A673 (cell line): ENCODE results near the gene PTH2. TPM values are rescaled to one million over a fixed set of nuclear protein-coding genes. Genes with fewer than 3 reads are reported as not detected.

Source experiments
- BruUV-seq: library from RNA; stranded (reverse); fragments of 400-500 nt; replicated peaks from 2 replicates; lab custom pipeline; 2021; lab: Mats Ljungman, UMichigan
- CTCF ChIA-PET: fragments of 300-600 bp; sonication (Branson Sonifier 250); formaldehyde crosslinking; loops from one replicate; lab custom pipeline; 2022; ENCODE audit warnings: antibody characterized with exemption; lab: Charles Lee
- POLR2A ChIA-PET: fragments of 300-600 bp; sonication (Branson Sonifier 250); formaldehyde crosslinking; loops from one replicate; lab custom pipeline; 2022; ENCODE audit warnings: antibody characterized with exemption; ENCODE audit not compliant: low non-redundant PET; lab: Charles Lee
- DNase-seq: peaks from one replicate; pipeline ENCODE4 v3.0.0-alpha.2; 2015; ENCODE audit warnings: low spot score
- H3K27ac ChIP-seq: fragments of 200-600 bp; sonication (generic); 2 replicates; pipeline ENCODE4 v1.5.1; 2016; ENCODE audit warnings: mixed run types, low read depth, mild to moderate bottlenecking, mixed read lengths, antibody characterized with exemption, low read length; ENCODE audit not compliant: poor library complexity, severe bottlenecking
- H3K27me3 ChIP-seq: fragments of 200-600 bp; sonication (generic); replicated peaks from 2 replicates; pipeline ENCODE4 v1.6.1; 2017; ENCODE audit warnings: mixed run types, low read depth, mild to moderate bottlenecking, mixed read lengths, antibody characterized with exemption, low read length; ENCODE audit not compliant: insufficient read depth, poor library complexity
- H3K36me3 ChIP-seq: fragments of 200-600 bp; sonication (generic); 2 replicates; pipeline ENCODE4 v1.6.1; 2016; ENCODE audit warnings: mixed run types, mild to moderate bottlenecking, mixed read lengths, antibody characterized with exemption, low read length; ENCODE audit not compliant: insufficient read depth, poor library complexity, severe bottlenecking
- H3K4me1 ChIP-seq: fragments of 200-600 bp; sonication (generic); 2 replicates; pipeline ENCODE4 v1.6.1; 2017; ENCODE audit warnings: mixed run types, mild to moderate bottlenecking, mixed read lengths, antibody characterized with exemption, low read length; ENCODE audit not compliant: insufficient read depth, poor library complexity, severe bottlenecking
- H3K4me3 ChIP-seq: fragments of 200-600 bp; sonication (generic); 2 replicates; pipeline ENCODE4 v1.5.1; 2016; ENCODE audit warnings: low read depth, mixed run types, mild to moderate bottlenecking, mixed read lengths, low read length; ENCODE audit not compliant: poor library complexity, severe bottlenecking
- H3K9me3 ChIP-seq: fragments of 200-600 bp; sonication (generic); 2 replicates; pipeline ENCODE4 v1.6.1; 2016; ENCODE audit warnings: mixed run types, low read depth, mild to moderate bottlenecking, mixed read lengths, antibody characterized with exemption, low read length; ENCODE audit not compliant: poor library complexity, severe bottlenecking
- CTCF ChIP-seq: fragments of 300-800, 200-600 bp; sonication (generic); conservative IDR thresholded peaks from 2 replicates; pipeline ENCODE4 v1.5.1; 2017; ENCODE audit warnings: low read depth, mild to moderate bottlenecking, antibody characterized with exemption, low read length, moderate library complexity, mixed read lengths
- EZH2 ChIP-seq: fragments of 200-600 bp; sonication (generic); IDR thresholded peaks from 2 replicates; pipeline ENCODE4 v1.6.1; 2017; ENCODE audit warnings: borderline replicate concordance, low read depth, mild to moderate bottlenecking, mixed read lengths, antibody characterized with exemption, low read length; ENCODE audit not compliant: poor library complexity, severe bottlenecking
- intact Hi-C: fragments of 100-400 bp; cut with micrococcal nuclease; formaldehyde crosslinking; loops from one replicate; pipeline ENCODE4 v1.10.0; 2022; ENCODE audit not compliant: unreplicated experiment
- total RNA-seq: library from RNA; stranded (reverse); gene quantifications from 2 replicates; pipeline ENCODE4 v1.2.3, GENCODE V29; 2021

PTH2 gene
- total RNA-seq, 1 experiment from 2014 or later = not detected

DNA sequence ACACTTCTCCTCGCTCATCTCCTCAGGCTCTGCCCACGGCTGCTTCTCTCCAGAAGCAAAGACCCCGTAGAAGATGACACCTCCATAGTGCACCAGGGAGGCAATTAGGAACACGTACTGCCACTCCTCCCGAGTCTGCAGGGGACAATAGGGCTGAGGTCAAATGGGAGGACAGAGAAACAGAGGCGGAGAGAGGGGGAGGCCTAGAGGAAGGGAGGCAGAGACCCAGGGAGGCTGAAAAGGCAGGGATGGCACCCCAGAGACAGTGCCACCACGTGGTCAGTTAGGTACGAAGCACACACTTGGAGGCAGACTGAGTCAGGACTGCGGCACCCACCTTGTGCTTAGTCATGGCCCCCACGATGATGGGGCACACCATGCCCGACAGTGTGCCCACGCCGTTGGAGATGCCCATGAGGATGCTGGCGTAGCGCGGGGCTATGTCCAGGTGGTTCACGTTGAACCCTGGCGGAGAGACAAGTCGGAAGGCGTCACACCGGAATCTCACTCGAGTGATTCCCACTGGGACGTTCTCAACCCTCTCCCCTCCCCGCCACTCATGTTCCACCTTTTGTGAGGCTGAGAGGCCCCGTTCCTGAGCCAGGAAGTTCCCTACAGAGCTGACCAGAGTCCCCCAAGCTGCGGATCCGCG is 7.6 kb upstream of the PTH2 start:
- ChIA-PET CTCF (interaction anchor here (0.5 to 1.0 kb wide), 2 partner anchors 10 to 14 kb away, joined by 3 to 18 read pairs; partner anchors contain the start of gene SLC17A7), POLR2A (no interaction called here)
- peak; percentile 64 for TF ChIP-seq CTCF
- TF ChIP-seq EZH2 = no peak
- intact Hi-C loops = no loop called here
- Histone ChIP-seq H3K4me1 (peaks cover 9% of the 10 kb centered on the region), H3K9me3 (no peaks in the 10 kb centered on the region), H3K27ac (no peak overlapping the region), H3K4me3 (no peak overlapping the region), H3K27me3 (peaks cover 29% of the 10 kb centered on the region), H3K36me3 (no peaks in the 10 kb centered on the region)
- no TSS peak for BruUV-seq
- DNase-seq = no peak

DNA sequence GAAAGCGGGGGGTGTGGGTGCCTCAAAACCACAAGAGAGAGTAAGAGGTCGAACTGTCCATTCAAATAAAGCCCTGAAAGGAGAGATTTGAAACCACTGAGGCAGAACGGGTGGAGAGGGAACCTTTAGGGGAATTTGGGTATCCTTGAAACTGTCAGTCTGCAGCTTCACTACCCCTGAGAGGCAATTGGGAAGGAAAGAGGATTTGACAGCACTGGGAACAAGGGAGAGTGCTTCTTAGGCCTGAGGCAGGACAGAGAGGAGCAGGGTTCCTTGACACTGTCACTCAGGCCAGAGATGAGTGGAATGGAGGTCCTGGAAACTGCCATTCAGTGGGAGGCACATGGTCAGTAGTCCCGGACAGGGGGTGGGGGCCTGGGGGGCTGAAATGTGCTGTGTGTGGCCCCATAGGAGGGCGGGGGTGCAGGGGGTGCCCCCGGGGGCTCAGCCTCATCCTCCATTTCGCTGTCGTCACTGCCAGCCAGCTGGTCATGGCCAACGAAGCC is 7.0 kb upstream of the PTH2 start:
- no peaks in the 10 kb centered on the region for H3K9me3 ChIP-seq
- peaks cover 35% of the 10 kb centered on the region for H3K27me3 ChIP-seq
- H3K4me1 ChIP-seq = peaks cover 10% of the 10 kb centered on the region
- no peak overlapping the region for H3K4me3 ChIP-seq
- no peaks in the 10 kb centered on the region for H3K36me3 ChIP-seq
- DNase-seq = no peak
- POLR2A ChIA-PET = no interaction called here
- CTCF ChIA-PET = interaction anchor here (0.7 kb wide), 1 partner anchor 39 kb away, joined by 3 read pairs; no protein-coding TSS in a partner anchor
- TF ChIP-seq EZH2 = no peak
- no peak for TF ChIP-seq CTCF
- H3K27ac ChIP-seq = no peak overlapping the region
- intact Hi-C loops = no loop called here
- no TSS peak for BruUV-seq

- Histone ChIP-seq H3K4me3 (no peak overlapping the region), H3K9me3 (no peaks in the 10 kb centered on the region), H3K27ac (no peak overlapping the region), H3K36me3 (no peaks in the 10 kb centered on the region), H3K27me3 (peaks cover 49% of the 10 kb centered on the region), H3K4me1 (peaks cover 10% of the 10 kb centered on the region)
- intact Hi-C loops = no loop called here
- BruUV-seq = no TSS peak
- ChIA-PET CTCF (interaction anchor here (0.7 kb wide), 1 partner anchor 10 kb away, joined by 3 read pairs; no protein-coding TSS in a partner anchor), POLR2A (no interaction called here)
- TF ChIP-seq EZH2 (no peak), CTCF (no peak)
- DNase-seq = no peak
These were observed 5.6 kb upstream of the PTH2 start for GRCh38 chr19:49428547-49429451.
